SU-DHL-6 (cell line): ENCODE data around the gene GNB1L.

Experiments used
- H2AFZ ChIP-seq: fragments of 200-600 bp; sonication (generic); 2 replicates; pipeline ENCODE4 v1.6.1; 2014; ENCODE audit warnings: low read depth, mild to moderate bottlenecking, moderate library complexity, mixed read lengths, antibody characterized with exemption, low read length; ENCODE audit not compliant: severe bottlenecking
- H3F3A ChIP-seq: fragments of 200-600 bp; shearing (Covaris generic); 2 replicates; pipeline ENCODE4 v1.6.0; 2016; ENCODE audit warnings: antibody characterized with exemption, mild to moderate bottlenecking; ENCODE audit not compliant: insufficient read depth
- H3K27ac ChIP-seq: fragments of 200-600 bp; sonication (generic); 2 replicates; pipeline ENCODE4 v1.5.1; 2016; ENCODE audit warnings: low read depth, mild to moderate bottlenecking, low read length, moderate library complexity, mixed read lengths
- H3K27me3 ChIP-seq: fragments of 200-600 bp; sonication (generic), shearing (Covaris generic); 2 replicates; pipeline ENCODE4 v1.6.0; 2014; ENCODE audit warnings: mild to moderate bottlenecking, low read length
- H3K36me3 ChIP-seq: fragments of 200-600 bp; sonication (generic); 2 replicates; pipeline ENCODE4 v1.6.1; 2014; ENCODE audit warnings: mild to moderate bottlenecking, low read length, mixed read lengths
- H3K4me2 ChIP-seq: fragments of 300-600, 200-600 bp; shearing (Covaris generic), sonication (generic); 2 replicates; pipeline ENCODE4 v1.6.0; 2014; ENCODE audit warnings: low read length, low read depth, mild to moderate bottlenecking; ENCODE audit not compliant: poor library complexity, severe bottlenecking
- H3K4me3 ChIP-seq: fragments of 200-600 bp; sonication (generic); 2 replicates; pipeline ENCODE4 v1.5.1; 2014; ENCODE audit warnings: antibody characterized with exemption, low read length, mild to moderate bottlenecking, mixed read lengths; ENCODE audit not compliant: insufficient read depth, poor library complexity, severe bottlenecking
- H3K79me2 ChIP-seq: fragments of 200-600 bp; sonication (generic); 2 replicates; pipeline ENCODE4 v1.6.1; 2014; ENCODE audit warnings: mild to moderate bottlenecking, low read length, moderate library complexity; ENCODE audit not compliant: insufficient read depth
- H3K9ac ChIP-seq: fragments of 200-600 bp; sonication (generic); 2 replicates; pipeline ENCODE4 v1.7.0; 2014; ENCODE audit warnings: mild to moderate bottlenecking, low read length
- H3K9me2 ChIP-seq: fragments of 200-600 bp; sonication (generic); replicated peaks from 2 replicates; pipeline ENCODE4 v1.6.1; 2014; ENCODE audit warnings: low read length; ENCODE audit not compliant: insufficient read depth
- H3K9me3 ChIP-seq: fragments of 200-600 bp; sonication (generic); 2 replicates; pipeline ENCODE4 v1.6.1; 2014; ENCODE audit warnings: low read length, mixed read lengths; ENCODE audit not compliant: insufficient read depth
- H4K20me1 ChIP-seq: fragments of 200-600 bp; sonication (generic); 2 replicates; pipeline ENCODE4 v1.6.1; 2014; ENCODE audit warnings: low read depth, mild to moderate bottlenecking, antibody characterized with exemption, low read length, moderate library complexity, mixed read lengths
- EZH2phosphoT487 ChIP-seq: fragments of 200-600 bp; sonication (generic), shearing (Covaris generic); conservative IDR thresholded peaks from 2 replicates; pipeline ENCODE4 v1.6.1; 2018; ENCODE audit warnings: mild to moderate bottlenecking, antibody characterized with exemption, low read length, moderate library complexity, mixed read lengths
- TF ChIP-seq, protein P1 (sequence below): fragments of 200-600 bp; sonication (generic); IDR thresholded peaks from one replicate; pipeline ENCODE4 v1.5.1; 2017; ENCODE audit warnings: antibody characterized with exemption, mild to moderate bottlenecking, low read length, moderate library complexity; ENCODE audit not compliant: insufficient read depth, poor library complexity, severe bottlenecking

GNB1L gene

DNA sequence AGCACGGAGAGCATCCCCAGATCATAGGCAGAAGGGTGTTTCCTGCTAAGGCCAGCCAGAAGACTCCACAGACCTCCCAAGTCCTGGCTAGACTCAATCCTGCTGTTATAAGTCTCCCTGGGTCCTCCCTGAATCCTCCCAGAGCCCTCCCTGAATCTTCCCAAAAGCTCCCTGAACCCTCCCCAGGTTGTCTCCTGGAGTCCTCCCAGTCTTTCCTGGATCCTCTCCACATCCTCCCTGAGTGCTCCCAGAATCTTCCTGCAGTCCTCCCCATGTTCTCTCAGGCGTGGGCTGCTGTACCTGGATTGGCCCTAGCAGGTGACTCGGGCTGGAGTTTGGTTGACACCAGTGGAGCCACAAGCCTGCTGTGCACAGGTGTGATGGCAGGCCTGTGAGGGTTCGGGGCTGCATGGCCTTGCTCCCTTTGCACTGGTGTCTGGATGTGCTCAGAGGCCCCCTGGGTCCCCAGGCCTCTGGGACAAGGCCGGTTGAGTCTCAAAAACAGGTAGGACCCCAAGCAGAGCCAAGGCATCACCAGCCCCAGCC, 119.8 kb downstream of the GNB1L start:
- no peaks in the 10 kb centered on the region for H4K20me1 ChIP-seq
- H3K9ac ChIP-seq: no peak overlapping the region
- no peak for TF ChIP-seq EZH2phosphoT487
- TF ChIP-seq, protein P1, sequence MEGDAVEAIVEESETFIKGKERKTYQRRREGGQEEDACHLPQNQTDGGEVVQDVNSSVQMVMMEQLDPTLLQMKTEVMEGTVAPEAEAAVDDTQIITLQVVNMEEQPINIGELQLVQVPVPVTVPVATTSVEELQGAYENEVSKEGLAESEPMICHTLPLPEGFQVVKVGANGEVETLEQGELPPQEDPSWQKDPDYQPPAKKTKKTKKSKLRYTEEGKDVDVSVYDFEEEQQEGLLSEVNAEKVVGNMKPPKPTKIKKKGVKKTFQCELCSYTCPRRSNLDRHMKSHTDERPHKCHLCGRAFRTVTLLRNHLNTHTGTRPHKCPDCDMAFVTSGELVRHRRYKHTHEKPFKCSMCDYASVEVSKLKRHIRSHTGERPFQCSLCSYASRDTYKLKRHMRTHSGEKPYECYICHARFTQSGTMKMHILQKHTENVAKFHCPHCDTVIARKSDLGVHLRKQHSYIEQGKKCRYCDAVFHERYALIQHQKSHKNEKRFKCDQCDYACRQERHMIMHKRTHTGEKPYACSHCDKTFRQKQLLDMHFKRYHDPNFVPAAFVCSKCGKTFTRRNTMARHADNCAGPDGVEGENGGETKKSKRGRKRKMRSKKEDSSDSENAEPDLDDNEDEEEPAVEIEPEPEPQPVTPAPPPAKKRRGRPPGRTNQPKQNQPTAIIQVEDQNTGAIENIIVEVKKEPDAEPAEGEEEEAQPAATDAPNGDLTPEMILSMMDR: no peak
- H3F3A ChIP-seq: no peaks in the 10 kb centered on the region
- no peaks in the 10 kb centered on the region for H3K36me3 ChIP-seq
- no peaks in the 10 kb centered on the region for H3K9me3 ChIP-seq
- no peaks in the 10 kb centered on the region for H3K27me3 ChIP-seq
- no peaks in the 10 kb centered on the region for H3K9me2 ChIP-seq
- H3K4me2 ChIP-seq: no peak overlapping the region
- no peak overlapping the region for H3K27ac ChIP-seq
- no peaks in the 10 kb centered on the region for H3K79me2 ChIP-seq
- H3K4me3 ChIP-seq: no peak overlapping the region
- no peak overlapping the region for H2AFZ ChIP-seq

DNA sequence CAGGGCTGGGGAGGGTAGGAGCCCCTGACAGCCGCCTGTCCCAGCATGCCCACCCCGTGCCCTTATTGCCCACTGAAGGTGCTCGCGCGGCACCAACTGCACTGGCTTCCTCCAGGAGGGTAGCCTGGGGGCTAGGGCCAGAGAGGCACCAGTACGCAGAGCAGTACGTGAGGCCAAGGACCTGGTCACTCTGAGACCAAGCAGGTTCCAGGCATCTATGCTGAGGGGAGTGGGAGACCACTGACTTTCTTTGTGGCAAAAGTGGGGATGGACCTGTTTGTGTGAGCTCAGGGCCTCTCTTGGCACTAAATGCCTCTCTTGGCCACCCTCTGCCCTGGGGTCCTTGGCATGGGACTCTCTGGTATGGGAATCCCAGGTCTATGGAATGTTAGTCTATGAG, 120.5 kb downstream of the GNB1L start:
- Histone ChIP-seq H3K9me3 (no peaks in the 10 kb centered on the region), H4K20me1 (no peaks in the 10 kb centered on the region), H3K4me3 (no peak overlapping the region), H3F3A (no peaks in the 10 kb centered on the region), H2AFZ (no peak overlapping the region), H3K4me2 (no peak overlapping the region), H3K9ac (no peak overlapping the region), H3K79me2 (no peaks in the 10 kb centered on the region), H3K27ac (no peak overlapping the region), H3K9me2 (no peaks in the 10 kb centered on the region), H3K36me3 (no peaks in the 10 kb centered on the region), H3K27me3 (no peaks in the 10 kb centered on the region)
- no peak for TF ChIP-seq EZH2phosphoT487
- TF ChIP-seq, protein P1: no peak

DNA sequence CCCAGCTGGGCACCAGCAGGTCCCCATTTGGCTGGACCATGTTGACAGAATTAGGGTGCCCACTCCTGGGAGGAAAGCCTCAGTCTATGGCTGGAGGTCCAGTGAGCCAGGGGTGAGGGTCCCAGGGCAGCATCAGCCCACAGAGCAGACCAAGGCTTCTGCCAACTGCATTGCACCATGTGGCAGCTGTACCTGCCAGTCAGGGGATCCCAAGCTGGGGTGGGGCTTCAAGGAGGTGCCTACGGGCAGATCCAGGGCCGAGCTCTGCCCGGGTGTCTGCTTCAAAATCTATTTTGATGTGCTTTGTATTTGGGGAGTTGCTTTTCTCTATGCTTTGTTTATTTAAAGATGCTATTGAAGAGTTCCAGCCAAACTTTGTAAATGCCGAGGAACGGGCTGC, 120.9 kb downstream of the GNB1L start:
- Histone ChIP-seq H4K20me1 (no peaks in the 10 kb centered on the region), H3F3A (no peaks in the 10 kb centered on the region), H3K36me3 (no peaks in the 10 kb centered on the region), H3K9ac (no peak overlapping the region), H3K4me3 (no peak overlapping the region), H3K27ac (no peak overlapping the region), H2AFZ (no peak overlapping the region), H3K9me3 (no peaks in the 10 kb centered on the region), H3K79me2 (no peaks in the 10 kb centered on the region), H3K9me2 (no peaks in the 10 kb centered on the region), H3K27me3 (no peaks in the 10 kb centered on the region), H3K4me2 (no peak overlapping the region)
- TF ChIP-seq, protein P1: no peak
- TF ChIP-seq EZH2phosphoT487: no peak
